ENCODE results near the gene SYNGAP1.

SYNGAP1 gene

GRCh38 chr6:33438978-33439594 is 19.2 kb downstream of the SYNGAP1 start:
- DNase-seq (ENCODE audit: low read depth in 3 of 3): no peak

- no peak for DNase-seq (ENCODE audit: low read depth in 3 of 3)
These were observed 20.2 kb downstream of the SYNGAP1 start for GRCh38 chr6:33439956-33440648.

GRCh38 chr6:33440649-33441309 is 20.9 kb downstream of the SYNGAP1 start:
- DNase-seq (ENCODE audit: low read depth in 3 of 3): no peak

- DNase-seq (ENCODE audit: low read depth in 3 of 3): no peak
These were observed 21.6 kb downstream of the SYNGAP1 start for GRCh38 chr6:33441457-33441856.

- DNase-seq (ENCODE audit: low read depth in 3 of 3): no peak
These were observed 22.4 kb downstream of the SYNGAP1 start for GRCh38 chr6:33442283-33442682.

GRCh38 chr6:33443025-33443424 is 23.2 kb downstream of the SYNGAP1 start:
- DNase-seq (ENCODE audit: low read depth in 3 of 3): no peak

- no peak for DNase-seq (ENCODE audit: low read depth in 3 of 3)
These were observed 24.0 kb downstream of the SYNGAP1 start for GRCh38 chr6:33443619-33444504.

- no peak for DNase-seq (ENCODE audit: low read depth in 3 of 3)
These were observed 25.3 kb downstream of the SYNGAP1 start for GRCh38 chr6:33445119-33445603.

- DNase-seq (ENCODE audit: low read depth in 3 of 3): no peak
These were observed 26.5 kb downstream of the SYNGAP1 start for GRCh38 chr6:33446356-33446755.

GRCh38 chr6:33450434-33450833 is 30.6 kb downstream of the SYNGAP1 start:
- DNase-seq (ENCODE audit: low read depth in 3 of 3): no peak

GRCh38 chr6:33451606-33452005 is 31.7 kb downstream of the SYNGAP1 start:
- DNase-seq (ENCODE audit: low read depth in 3 of 3): no peak

GRCh38 chr6:33452496-33452895 is 32.6 kb downstream of the SYNGAP1 start:
- DNase-seq (ENCODE audit: low read depth in 3 of 3): no peak

GRCh38 chr6:33453393-33454008 is 33.6 kb downstream of the SYNGAP1 start:
- DNase-seq (ENCODE audit: low read depth in 3 of 3): no peak

- peak; percentile 87 to 94 (median 90) for DNase-seq (ENCODE audit: low read depth in 3 of 3)
These were observed 34.4 kb downstream of the SYNGAP1 start, which contains the start of gene ZBTB9 for GRCh38 chr6:33454009-33454946. Gene ZBTB9, plus strand, starts transcription at chr6:33454576. Its CDS starts 525 bp downstream, at chr6:33455101.

GRCh38 chr6:33455051-33455450 is 35.2 kb downstream of the SYNGAP1 start:
- DNase-seq (ENCODE audit: low read depth in 3 of 3): no peak

- DNase-seq (ENCODE audit: low read depth in 3 of 3): no peak
These were observed 36.3 kb downstream of the SYNGAP1 start for GRCh38 chr6:33456156-33456555.

- DNase-seq (ENCODE audit: low read depth in 3 of 3): no peak
These were observed 38.8 kb downstream of the SYNGAP1 start for GRCh38 chr6:33458676-33459075.

GRCh38 chr6:33459226-33459625 is 39.4 kb downstream of the SYNGAP1 start:
- no peak for DNase-seq (ENCODE audit: low read depth in 3 of 3)

- DNase-seq (ENCODE audit: low read depth in 3 of 3): no peak
These were observed 46.3 kb downstream of the SYNGAP1 start for GRCh38 chr6:33466075-33466735.

GRCh38 chr6:33467091-33467490 is 47.2 kb downstream of the SYNGAP1 start:
- no peak for DNase-seq (ENCODE audit: low read depth in 3 of 3)

All from stimulated activated CD4-positive, alpha-beta T cell treated with anti-CD3 and anti-CD28 coated beads, TNF-alpha, amount 100 ng/mL, for 24 hours (primary cell).